HCT116 (cell line): ENCODE data around the gene NDUFA8. TPM values are rescaled to one million over a fixed set of nuclear protein-coding genes. Genes with fewer than 3 reads are reported as not detected.

Source experiments
- ATAC-seq: fragments of 200-7000 bp; cut with Tn5 transposase; 2 replicates; pipeline ENCODE4 v1.9.1; 2020; ENCODE audit warnings: mild to moderate bottlenecking, moderate library complexity
- BruUV-seq: library from RNA; stranded (reverse); fragments of 400-500 nt; replicated peaks from 2 replicates; lab custom pipeline; 2021; lab: Mats Ljungman, UMichigan
- CTCF ChIA-PET: fragments of 300-600 bp; sonication (Branson Sonifier 250); formaldehyde crosslinking; loops from one replicate; lab custom pipeline; 2021; ENCODE audit warnings: antibody characterized with exemption; lab: Charles Lee
- POLR2A ChIA-PET: fragments of 300-600, 350-600 bp; sonication (Branson Sonifier 250); formaldehyde crosslinking; loops from one replicate; lab custom pipeline; 2021; ENCODE audit warnings: antibody characterized with exemption; lab: Charles Lee
- RAD21 ChIA-PET, 2 experiments: fragments of 300-600 bp; sonication (Branson Sonifier 250); formaldehyde crosslinking; loops; one replicate each; lab custom pipeline; 2023; ENCODE audit warnings: low total read pairs in 2 of 2; ENCODE audit not compliant: uncharacterized antibody in 2 of 2, unreplicated experiment in 2 of 2, low non-redundant PET in 1 of 2; lab: Charles Lee
- DNase-seq: peaks from one replicate; pipeline ENCODE4 v3.0.0-alpha.2; 2010; ENCODE audit warnings: low read depth, low spot score
- H2AFZ ChIP-seq: fragments of 200-600 bp; shearing (Covaris generic), sonication (generic); 2 replicates; pipeline ENCODE4 v1.6.1; 2017; ENCODE audit warnings: low read depth, mixed run types, mixed read lengths, antibody characterized with exemption, low read length; ENCODE audit not compliant: poor library complexity, severe bottlenecking
- H3K27ac ChIP-seq: 2 replicates; pipeline ENCODE4 v1.5.1; 2012; ENCODE audit warnings: low read depth, low read length
- H3K27me3 ChIP-seq: fragments of 200-600 bp; sonication (generic); 2 replicates; pipeline ENCODE4 v1.6.1; 2016; ENCODE audit warnings: mixed run types, low read length, mixed read lengths; ENCODE audit not compliant: insufficient read depth
- H3K36me3 ChIP-seq, 2 experiments: fragments of 200-500 bp in 1 of 2; fragments of 200-600 bp in 1 of 2; sonication (Bioruptor generic) in 1 of 2; sonication (generic) in 1 of 2; 2 replicates each; pipeline versions ENCODE4 v1.5.1 to v1.6.1; 2014 to 2016; ENCODE audit warnings: low read length in 2 of 2, inconsistent platforms in 1 of 2, mixed read lengths in 1 of 2, mixed run types in 1 of 2; ENCODE audit not compliant: insufficient read depth in 2 of 2, control insufficient read depth in 1 of 2
- H3K4me1 ChIP-seq, 2 experiments: fragments of 200-600 bp in 1 of 2; sonication (generic) in 1 of 2; 2 replicates each; pipeline versions ENCODE4 v1.5.1 to v1.6.1; 2012 to 2017; ENCODE audit warnings: low read length in 2 of 2, inconsistent platforms in 1 of 2, mild to moderate bottlenecking in 1 of 2, mixed read lengths in 1 of 2, mixed run types in 1 of 2, moderate library complexity in 1 of 2; ENCODE audit not compliant: insufficient read depth in 2 of 2, control insufficient read depth in 1 of 2
- H3K4me2 ChIP-seq: fragments of 200-600 bp; sonication (generic); 2 replicates; pipeline ENCODE4 v1.6.1; 2017; ENCODE audit warnings: mixed run types, low read length, mixed read lengths
- H3K4me3 ChIP-seq, 2 experiments: fragments of 200-600 bp in 1 of 2; sonication (generic) in 1 of 2; replicated peaks in 1 of 2; 2 replicates each; pipeline ENCODE4 v1.5.1; 2011 to 2016; ENCODE audit warnings: low read length in 2 of 2, control low read depth in 1 of 2, low read depth in 1 of 2, mild to moderate bottlenecking in 1 of 2, mixed read lengths in 1 of 2, mixed run types in 1 of 2
- H3K79me2 ChIP-seq: fragments of 200-600 bp; sonication (generic); 2 replicates; pipeline ENCODE4 v1.6.1; 2017; ENCODE audit warnings: mild to moderate bottlenecking, mixed run types, low read length, moderate library complexity, mixed read lengths; ENCODE audit not compliant: insufficient read depth
- H3K9ac ChIP-seq: fragments of 200-600 bp; sonication (generic); 2 replicates; pipeline ENCODE4 v1.6.1; 2016; ENCODE audit warnings: low read length, mixed read lengths
- H3K9me2 ChIP-seq: fragments of 200-600 bp; sonication (generic), shearing (Covaris generic); 2 replicates; pipeline ENCODE4 v1.6.1; 2017; ENCODE audit warnings: mixed run types, mild to moderate bottlenecking, moderate library complexity; ENCODE audit not compliant: insufficient read depth
- H3K9me3 ChIP-seq, 2 experiments: fragments of 200-500 bp in 1 of 2; fragments of 200-600 bp in 1 of 2; sonication (Bioruptor generic) in 1 of 2; sonication (generic) in 1 of 2; 2 replicates each; pipeline ENCODE4 v1.6.1; 2014 to 2017; ENCODE audit warnings: low read length in 2 of 2, mixed read lengths in 2 of 2, inconsistent platforms in 1 of 2, low read depth in 1 of 2, mild to moderate bottlenecking in 1 of 2, mixed run types in 1 of 2, moderate library complexity in 1 of 2; ENCODE audit not compliant: control insufficient read depth in 1 of 2, insufficient read depth in 1 of 2
- H4K20me1 ChIP-seq: fragments of 200-600 bp; sonication (generic), shearing (Covaris generic); 2 replicates; pipeline ENCODE4 v1.6.1; 2017; ENCODE audit warnings: mixed run types, mild to moderate bottlenecking, moderate library complexity; ENCODE audit not compliant: insufficient read depth
- CBX3 ChIP-seq: IDR thresholded peaks from 2 replicates; pipeline ENCODE4 v1.6.1; 2012; ENCODE audit warnings: low read depth
- CEBPB ChIP-seq: IDR thresholded peaks from 2 replicates; pipeline ENCODE4 v1.6.1; 2012; ENCODE audit warnings: low read depth
- ELF1 ChIP-seq: IDR thresholded peaks from 2 replicates; pipeline ENCODE4 v1.6.1; 2012; ENCODE audit warnings: low read depth, borderline replicate concordance
- EZH2phosphoT487 ChIP-seq: fragments of 200-600 bp; IDR thresholded peaks from 2 replicates; pipeline ENCODE4 v1.6.1; 2018; ENCODE audit warnings: antibody characterized with exemption, borderline replicate concordance
- FOSL1 ChIP-seq: IDR thresholded peaks from 2 replicates; pipeline ENCODE4 v1.6.1; 2012; ENCODE audit warnings: low read depth
- JUND ChIP-seq: IDR thresholded peaks from 2 replicates; pipeline ENCODE4 v1.6.1; 2012
- POLR2A ChIP-seq: IDR thresholded peaks from 2 replicates; pipeline ENCODE4 v1.7.0; 2011; ENCODE audit warnings: borderline replicate concordance; ENCODE audit not compliant: insufficient read depth, insufficient read length; ENCODE audit errors: extremely low read depth
- POLR2AphosphoS5 ChIP-seq: IDR thresholded peaks from 2 replicates; pipeline ENCODE4 v1.6.1; 2011; ENCODE audit warnings: mild to moderate bottlenecking, low read depth, low read length, moderate library complexity
- RAD21 ChIP-seq: IDR thresholded peaks from 2 replicates; pipeline ENCODE4 v1.6.1; 2012; ENCODE audit warnings: low read depth, mild to moderate bottlenecking
- ZFX ChIP-seq: fragments of 450-650 bp; IDR thresholded peaks from 2 replicates; pipeline ENCODE4 v1.6.1; 2017
- ZNF274 ChIP-seq: fragments of 200-500 bp; sonication (Bioruptor generic); IDR thresholded peaks from 2 replicates; pipeline ENCODE4 v1.6.1; 2014; ENCODE audit warnings: mild to moderate bottlenecking, low read depth, low read length, inconsistent platforms
- intact Hi-C: fragments of 100-400 bp; cut with micrococcal nuclease; formaldehyde crosslinking; loops from 2 replicates; pipeline ENCODE4 v1.10.0; 2022
- total RNA-seq: library from RNA; stranded (reverse); gene quantifications from one replicate; pipeline ENCODE4 v1.2.1, GENCODE V29; 2021; ENCODE audit not compliant: unreplicated experiment
- TF ChIP-seq, protein P1 (sequence below): IDR thresholded peaks from 2 replicates; pipeline ENCODE4 v1.6.1; 2012
- TF ChIP-seq, protein P2 (sequence below): IDR thresholded peaks from 2 replicates; pipeline ENCODE4 v1.6.1; 2012; ENCODE audit warnings: low read depth
- TF ChIP-seq, protein P3 (sequence below): IDR thresholded peaks from 2 replicates; pipeline ENCODE4 v1.6.1; 2011; ENCODE audit warnings: mild to moderate bottlenecking, low read length, moderate library complexity; ENCODE audit not compliant: insufficient replicate concordance; ENCODE audit errors: extremely low read depth
- TF ChIP-seq, protein P4 (sequence below): IDR thresholded peaks from 2 replicates; pipeline ENCODE4 v1.6.1; 2012

Gene NDUFA8
- total RNA-seq, 1 experiment from 2014 or later, result 84.5 TPM

DNA sequence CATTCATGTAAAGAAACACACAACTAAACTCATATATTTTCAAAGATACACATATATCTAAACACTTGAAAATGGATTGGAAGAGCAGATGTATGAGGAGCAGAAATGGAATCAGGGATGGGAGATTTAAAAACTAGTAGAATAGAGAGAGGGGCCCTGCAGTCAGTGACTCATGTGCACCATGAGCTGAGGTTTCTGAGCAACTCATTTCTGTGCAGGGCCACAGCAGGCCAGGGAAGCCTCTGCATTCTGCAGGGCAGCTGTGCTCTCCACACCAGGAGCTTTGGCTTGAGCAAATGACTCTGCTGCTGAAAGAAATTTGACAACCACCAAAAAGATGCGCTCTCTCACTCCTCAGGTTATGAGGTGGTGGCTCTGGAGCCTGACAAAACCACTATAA is 42.1 kb upstream of the NDUFA8 start:
- RAD21 ChIA-PET, result no interaction called here
- Histone ChIP-seq H3K9me2 (no peaks in the 10 kb centered on the region), H3K9ac (no peak overlapping the region), H3K4me3 (no peak overlapping the region), H4K20me1 (no peaks in the 10 kb centered on the region), H2AFZ (no peak overlapping the region), H3K79me2 (no peaks in the 10 kb centered on the region), H3K36me3 (no peaks in the 10 kb centered on the region), H3K9me3 (no peaks in the 10 kb centered on the region), H3K27me3 (no peaks in the 10 kb centered on the region), H3K4me2 (no peak overlapping the region), H3K4me1 (peaks cover 9% of the 10 kb centered on the region in 2 experiments), H3K27ac (no peak overlapping the region)
- no TSS peak for BruUV-seq
- DNase-seq, result no peak
- CTCF ChIA-PET, result no interaction called here
- ATAC-seq, result no peak
- POLR2A ChIA-PET, result no interaction called here
- TF ChIP-seq ELF1 (no peak), RAD21 (no peak), POLR2A (no peak), ZNF274 (no peak), CBX3 (no peak), POLR2AphosphoS5 (no peak), EZH2phosphoT487 (no peak), FOSL1 (no peak), JUND (no peak), CEBPB (no peak), ZFX (no peak)
- TF ChIP-seq, protein P1, sequence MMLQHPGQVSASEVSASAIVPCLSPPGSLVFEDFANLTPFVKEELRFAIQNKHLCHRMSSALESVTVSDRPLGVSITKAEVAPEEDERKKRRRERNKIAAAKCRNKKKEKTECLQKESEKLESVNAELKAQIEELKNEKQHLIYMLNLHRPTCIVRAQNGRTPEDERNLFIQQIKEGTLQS, result no peak
- TF ChIP-seq, protein P2, sequence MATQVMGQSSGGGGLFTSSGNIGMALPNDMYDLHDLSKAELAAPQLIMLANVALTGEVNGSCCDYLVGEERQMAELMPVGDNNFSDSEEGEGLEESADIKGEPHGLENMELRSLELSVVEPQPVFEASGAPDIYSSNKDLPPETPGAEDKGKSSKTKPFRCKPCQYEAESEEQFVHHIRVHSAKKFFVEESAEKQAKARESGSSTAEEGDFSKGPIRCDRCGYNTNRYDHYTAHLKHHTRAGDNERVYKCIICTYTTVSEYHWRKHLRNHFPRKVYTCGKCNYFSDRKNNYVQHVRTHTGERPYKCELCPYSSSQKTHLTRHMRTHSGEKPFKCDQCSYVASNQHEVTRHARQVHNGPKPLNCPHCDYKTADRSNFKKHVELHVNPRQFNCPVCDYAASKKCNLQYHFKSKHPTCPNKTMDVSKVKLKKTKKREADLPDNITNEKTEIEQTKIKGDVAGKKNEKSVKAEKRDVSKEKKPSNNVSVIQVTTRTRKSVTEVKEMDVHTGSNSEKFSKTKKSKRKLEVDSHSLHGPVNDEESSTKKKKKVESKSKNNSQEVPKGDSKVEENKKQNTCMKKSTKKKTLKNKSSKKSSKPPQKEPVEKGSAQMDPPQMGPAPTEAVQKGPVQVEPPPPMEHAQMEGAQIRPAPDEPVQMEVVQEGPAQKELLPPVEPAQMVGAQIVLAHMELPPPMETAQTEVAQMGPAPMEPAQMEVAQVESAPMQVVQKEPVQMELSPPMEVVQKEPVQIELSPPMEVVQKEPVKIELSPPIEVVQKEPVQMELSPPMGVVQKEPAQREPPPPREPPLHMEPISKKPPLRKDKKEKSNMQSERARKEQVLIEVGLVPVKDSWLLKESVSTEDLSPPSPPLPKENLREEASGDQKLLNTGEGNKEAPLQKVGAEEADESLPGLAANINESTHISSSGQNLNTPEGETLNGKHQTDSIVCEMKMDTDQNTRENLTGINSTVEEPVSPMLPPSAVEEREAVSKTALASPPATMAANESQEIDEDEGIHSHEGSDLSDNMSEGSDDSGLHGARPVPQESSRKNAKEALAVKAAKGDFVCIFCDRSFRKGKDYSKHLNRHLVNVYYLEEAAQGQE, result no peak
- TF ChIP-seq, protein P3, sequence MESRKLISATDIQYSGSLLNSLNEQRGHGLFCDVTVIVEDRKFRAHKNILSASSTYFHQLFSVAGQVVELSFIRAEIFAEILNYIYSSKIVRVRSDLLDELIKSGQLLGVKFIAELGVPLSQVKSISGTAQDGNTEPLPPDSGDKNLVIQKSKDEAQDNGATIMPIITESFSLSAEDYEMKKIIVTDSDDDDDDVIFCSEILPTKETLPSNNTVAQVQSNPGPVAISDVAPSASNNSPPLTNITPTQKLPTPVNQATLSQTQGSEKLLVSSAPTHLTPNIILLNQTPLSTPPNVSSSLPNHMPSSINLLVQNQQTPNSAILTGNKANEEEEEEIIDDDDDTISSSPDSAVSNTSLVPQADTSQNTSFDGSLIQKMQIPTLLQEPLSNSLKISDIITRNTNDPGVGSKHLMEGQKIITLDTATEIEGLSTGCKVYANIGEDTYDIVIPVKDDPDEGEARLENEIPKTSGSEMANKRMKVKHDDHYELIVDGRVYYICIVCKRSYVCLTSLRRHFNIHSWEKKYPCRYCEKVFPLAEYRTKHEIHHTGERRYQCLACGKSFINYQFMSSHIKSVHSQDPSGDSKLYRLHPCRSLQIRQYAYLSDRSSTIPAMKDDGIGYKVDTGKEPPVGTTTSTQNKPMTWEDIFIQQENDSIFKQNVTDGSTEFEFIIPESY, result no peak
- TF ChIP-seq, protein P4, sequence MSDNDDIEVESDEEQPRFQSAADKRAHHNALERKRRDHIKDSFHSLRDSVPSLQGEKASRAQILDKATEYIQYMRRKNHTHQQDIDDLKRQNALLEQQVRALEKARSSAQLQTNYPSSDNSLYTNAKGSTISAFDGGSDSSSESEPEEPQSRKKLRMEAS, result no peak
- intact Hi-C loops, result no loop called here
